DMS 273 (cell line): ENCODE data around the gene GNAS-AS1.

ENCODE experiments used
- DNase-seq: peaks from one replicate; lab custom pipeline; 2025; ENCODE audit not compliant: unreplicated experiment; lab: John Stamatoyannopoulos, UW

GNAS-AS1 gene

GRCh38 chr20:58811334-58811733, 39.4 kb downstream of the GNAS-AS1 start:
- DNase-seq, result no peak

- no peak for DNase-seq
These were observed 39.8 kb downstream of the GNAS-AS1 start for GRCh38 chr20:58810879-58811250.

DNA sequence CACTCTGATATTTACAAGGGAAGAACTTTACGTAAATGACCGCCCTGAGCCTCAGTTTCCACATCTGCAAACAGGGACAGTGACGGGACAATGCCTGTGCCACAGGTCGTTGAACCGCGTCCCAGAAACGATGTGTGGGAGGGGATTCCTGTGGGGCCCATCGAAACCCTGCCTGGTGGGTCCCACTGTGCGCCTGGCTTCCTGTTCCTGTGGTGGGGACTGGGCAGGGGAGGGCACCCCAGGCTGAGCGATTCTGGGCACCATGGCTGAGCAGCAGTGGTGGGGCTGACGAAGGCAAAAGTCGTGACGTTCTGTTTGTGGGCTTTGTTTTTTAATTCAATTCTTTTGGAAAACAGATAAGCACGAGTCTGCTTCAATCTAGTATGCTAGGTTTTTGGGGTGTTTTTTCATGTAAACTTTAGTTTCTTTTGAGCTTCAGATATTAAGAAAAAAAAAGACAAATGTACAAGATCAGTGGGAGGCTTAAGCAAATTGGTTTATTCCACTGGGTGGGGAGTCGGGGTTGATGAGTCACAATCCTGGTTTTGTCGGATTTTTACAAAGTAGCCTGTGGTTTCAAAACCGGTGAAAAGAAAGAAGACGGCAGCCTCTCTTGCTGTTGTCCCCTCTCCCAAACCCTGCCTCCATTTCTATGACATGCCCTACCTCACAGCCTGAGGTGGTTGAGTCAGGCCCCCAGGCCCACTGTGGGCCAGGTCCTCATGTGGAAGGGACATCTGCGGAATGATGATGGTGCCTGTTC, 40.4 kb downstream of the GNAS-AS1 start:
- no peak for DNase-seq

DNA sequence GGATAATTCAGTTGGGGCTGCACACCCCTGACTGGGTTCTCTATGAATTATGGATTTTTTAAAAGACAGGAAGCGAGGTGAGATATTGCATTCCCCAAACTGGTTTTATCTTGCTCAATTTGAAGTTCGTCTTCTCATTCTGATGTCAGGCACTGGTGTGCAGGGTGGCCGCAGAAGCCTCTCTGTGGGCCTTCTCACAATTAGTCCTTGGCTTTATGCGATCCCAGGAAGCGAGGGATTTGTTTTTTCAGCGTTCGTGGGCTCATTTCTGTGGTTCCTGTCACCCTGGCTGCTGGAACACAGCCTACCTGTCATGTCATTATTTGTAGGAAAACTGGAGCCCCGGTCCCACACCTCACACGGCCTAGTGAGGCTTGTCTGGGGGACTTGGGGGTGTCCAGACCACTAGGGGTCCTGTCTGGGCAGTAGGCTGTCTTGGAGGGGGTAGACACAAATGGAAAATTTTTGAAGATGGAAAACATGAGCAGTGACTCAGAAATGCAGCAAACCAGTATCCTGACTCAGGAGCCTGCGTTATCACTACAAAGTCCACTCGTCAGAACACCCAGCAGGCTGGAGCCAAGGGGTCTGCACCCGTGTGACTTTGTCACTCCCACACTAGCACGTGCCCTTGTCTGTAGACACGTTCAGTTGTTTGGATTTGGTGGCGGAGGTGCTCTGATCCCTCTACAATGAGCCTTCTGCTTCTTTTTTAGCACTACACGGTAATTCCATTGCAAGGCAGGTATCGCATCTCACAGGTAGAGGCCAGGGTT, 42.2 kb downstream of the GNAS-AS1 start:
- no peak for DNase-seq

DNA sequence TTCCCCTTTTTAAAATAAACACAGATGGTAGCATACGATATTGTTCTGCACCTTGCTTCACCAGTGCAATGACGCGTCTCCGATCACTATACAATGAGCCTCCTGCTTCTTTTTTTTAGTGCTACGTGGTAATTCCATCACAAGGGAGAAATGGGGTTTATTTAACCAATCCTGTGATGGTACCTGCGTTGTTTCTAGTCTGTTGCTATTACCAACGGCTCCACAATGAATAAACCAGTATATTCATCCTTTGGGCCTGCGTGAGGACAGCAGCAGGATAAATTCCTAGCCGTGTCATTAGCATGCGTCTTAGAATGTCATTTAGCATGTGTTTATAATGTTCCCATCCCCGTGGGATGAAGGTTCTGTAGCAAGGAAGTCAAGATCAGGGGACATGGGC, 42.9 kb downstream of the GNAS-AS1 start:
- DNase-seq, result no peak

DNA sequence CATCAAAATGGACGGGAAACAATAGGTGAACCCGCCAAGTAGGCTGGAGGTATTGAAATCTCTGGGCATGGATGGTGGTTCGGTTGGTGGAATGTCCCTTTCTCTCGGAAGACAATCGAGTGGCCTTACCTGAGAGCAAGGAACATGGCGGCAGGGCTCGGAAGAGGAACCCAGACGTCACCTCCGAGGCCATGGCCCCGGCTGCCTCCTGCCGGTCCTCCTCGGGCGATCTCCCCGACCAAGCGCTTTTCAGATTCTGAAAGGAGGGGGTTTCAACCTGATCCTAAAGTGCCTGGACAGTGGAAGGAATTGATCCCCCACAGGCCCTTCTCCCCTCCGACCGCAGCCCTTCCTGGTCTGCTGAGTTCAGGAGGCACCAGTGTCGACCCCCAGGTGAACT, 47.2 kb downstream of the GNAS-AS1 start:
- no peak for DNase-seq

DNA sequence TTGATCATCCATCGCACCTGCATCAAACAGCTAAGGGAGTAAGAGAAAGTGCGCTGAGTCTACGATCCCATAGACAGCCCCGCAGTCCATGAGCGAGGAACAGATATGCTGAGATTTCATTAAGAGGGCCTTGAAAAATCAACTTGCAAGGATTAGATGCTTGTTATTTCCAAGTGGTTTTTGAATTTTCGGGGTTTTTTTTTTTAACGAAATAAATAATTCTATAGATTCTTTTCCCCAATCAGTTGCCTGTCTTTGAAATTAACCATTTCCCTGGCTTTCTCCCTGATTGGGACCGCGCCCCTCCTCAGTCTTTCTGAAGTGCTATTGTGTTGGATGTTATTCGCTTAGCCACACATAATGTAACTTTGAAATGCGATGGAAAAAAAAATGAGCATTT, 48.6 kb downstream of the GNAS-AS1 start:
- DNase-seq, result no peak

- DNase-seq, result no peak
These were observed 50.4 kb downstream of the GNAS-AS1 start for GRCh38 chr20:58800134-58800871.

DNA sequence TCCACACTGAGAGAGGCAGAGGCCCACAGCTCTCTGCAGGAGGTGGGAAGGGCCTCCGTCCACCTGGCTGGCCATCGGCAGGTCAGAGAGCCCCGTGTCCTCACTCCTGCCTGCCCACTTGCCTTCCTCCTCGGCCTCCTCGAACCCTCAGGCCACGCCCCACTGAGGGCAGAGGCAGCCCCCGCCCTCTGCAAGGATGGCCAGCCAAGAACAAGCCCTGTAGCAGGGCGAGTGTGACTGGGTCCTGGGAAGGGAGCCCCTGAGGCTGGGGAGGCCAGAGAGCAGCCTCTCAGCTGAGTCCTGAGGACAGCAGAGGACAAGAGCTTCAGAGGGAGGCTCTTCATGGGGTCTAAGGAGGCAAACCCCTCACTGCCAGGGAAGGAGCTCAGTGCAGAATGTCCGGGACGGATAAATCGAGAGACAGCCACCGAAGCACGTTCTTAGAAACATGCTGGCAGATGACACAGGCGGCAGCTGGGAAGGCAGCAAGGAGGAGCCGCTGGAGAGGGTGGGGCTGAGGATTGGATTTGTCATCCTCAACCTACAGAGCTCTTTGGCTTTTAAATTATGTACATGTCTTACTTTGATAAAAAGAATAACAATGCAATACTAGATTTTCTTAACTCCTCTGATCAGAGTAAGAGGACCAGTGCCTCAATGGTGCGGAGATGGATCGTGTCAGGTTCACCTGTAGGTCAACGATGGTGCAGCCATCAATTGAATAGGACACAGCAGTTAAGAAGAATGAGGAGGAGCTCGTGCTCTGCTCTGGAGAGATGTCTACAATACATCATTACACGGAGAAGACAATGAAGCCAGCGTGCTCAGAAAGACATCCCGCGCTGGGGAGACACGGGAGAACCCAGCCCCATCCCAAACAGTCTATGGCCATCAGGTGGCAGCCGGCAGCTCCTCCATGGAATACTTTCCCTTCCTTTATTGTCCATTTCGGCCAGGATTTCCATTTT, 53.0 kb downstream of the GNAS-AS1 start:
- DNase-seq, result peak; percentile 9

GRCh38 chr20:58795923-58796245, 54.8 kb downstream of the GNAS-AS1 start:
- no peak for DNase-seq

DNA sequence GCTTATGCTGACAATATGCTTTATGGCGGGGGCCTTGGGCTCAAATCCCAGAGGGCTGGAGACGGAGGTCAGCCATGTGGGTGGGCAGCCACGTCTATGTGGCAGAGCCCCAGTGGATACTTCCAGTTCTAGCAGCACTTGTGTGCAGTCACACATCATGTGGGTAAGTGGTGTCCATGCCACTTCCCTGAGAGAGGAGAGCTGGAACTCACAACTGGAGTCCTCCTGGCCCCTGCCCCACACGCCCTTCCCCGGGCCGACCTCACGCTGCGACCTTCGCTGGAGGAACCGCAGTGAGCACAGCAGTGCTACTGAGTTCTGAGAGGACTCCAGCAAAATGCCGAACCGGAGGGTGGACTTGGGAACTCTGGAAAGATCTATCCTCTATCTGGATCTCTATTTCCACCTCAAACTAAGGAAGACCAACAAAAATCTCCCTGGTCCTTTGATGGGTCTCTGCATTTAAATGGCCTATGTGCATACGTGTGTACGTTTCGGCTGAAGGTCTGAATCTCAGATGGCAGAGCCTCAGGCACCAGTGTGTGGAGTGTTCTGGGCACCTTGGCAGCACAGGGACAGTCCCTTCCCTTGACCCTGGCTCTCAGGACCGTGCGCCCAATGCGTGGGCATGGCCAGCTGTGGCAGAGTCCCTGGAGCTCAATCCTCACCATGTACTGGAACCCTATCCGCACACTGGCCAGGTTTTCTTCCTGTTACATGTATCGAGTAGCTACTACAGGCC, 55.4 kb downstream of the GNAS-AS1 start:
- DNase-seq, result no peak

DNA sequence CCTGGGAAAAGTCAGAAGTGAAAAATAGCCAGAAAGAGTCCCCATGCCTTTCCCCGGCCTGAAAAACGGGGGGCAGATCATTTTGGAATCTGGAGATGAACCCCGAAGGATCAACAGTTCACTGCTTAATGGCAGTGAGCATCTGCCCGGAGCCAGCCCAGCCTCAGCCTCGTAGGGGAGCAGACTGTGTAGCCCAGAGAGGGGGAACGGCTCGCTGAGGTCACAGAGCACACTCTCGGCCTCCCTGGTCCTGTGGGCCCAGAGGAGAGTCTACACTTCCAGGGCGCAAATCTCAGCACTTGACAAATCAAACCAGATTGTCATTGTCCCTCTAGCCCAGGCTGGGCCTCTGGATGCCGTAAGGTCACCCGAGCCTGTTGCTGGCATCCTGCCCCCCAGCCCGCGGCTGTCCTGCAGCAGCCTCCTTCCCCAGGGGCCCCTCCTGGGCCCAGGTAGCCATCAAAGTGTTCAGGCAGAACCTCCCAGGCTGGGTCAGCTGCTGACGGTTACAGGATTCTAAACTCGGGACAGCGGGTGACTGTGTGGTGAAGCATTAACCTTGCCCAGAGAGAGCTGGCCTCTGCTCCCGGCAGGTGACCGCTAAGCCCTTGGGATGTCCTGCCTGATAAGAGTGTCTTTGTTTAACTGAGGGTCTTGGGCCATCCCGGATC, 56.1 kb downstream of the GNAS-AS1 start:
- no peak for DNase-seq

DNA sequence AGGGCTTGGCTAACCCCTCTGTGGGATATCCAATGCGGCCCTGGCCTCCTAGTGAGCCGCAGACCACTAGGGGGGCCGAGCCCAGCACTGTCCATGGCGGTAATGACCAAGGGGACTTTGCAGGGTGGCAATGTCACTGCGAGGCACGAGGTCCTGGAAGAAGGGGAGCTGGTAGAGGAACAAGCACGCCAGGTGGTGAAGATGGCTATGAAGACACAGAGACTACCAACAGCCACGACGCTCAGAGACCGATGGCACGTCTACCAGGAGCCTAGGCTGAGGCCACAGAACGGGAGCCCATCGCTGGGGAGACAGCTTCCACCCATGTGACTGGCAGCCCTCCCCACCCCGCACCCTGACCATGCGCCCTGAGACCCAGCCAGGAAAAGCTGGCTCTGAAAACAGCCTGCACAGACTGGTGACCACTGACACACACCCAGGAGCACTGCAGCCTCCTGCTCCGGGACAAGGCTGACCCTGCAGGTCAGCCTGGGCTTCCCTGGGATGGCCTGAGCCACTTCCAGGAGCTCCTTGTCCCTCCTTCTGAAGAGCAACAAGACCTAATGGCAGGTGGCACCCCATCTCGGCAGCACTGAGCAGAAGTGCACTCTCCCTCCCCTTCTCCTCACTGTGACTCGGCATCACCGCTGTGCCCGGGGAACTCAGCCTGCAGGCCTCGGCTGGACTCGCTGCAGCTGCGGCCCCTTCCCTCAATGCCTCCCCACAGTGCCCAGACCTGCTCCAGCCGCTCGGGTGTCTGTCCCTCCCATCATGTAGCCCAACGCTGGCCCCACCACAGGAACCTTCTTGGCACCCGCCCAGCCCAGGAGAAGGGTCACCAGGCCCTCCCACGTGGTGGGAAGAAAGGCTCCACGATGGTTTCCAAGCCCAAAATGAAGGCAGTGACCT, 56.9 kb downstream of the GNAS-AS1 start:
- no peak for DNase-seq

DNA sequence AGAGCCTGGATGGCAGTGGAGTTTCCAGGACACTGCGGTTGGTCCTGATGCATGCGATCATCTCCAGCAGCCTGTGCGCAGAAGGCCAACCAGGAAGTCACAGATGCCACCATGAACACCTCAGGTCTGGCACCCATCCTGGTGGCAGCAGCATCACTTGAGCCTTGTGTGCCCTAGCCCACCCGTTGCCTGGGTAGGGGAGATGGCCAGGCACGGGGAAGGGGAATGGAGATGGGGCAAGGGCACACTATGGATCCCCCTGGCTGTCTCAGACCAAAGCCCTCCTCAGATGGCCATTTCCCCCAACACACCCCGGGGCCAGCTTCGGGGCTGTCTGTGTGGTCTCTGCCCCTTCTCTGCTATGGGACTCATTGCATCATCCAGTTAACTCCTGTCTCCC, 58.3 kb downstream of the GNAS-AS1 start:
- DNase-seq, result no peak

GRCh38 chr20:58791286-58791685, 59.4 kb downstream of the GNAS-AS1 start:
- DNase-seq, result no peak

- peak; percentile 74 for DNase-seq
These were observed 60.2 kb downstream of the GNAS-AS1 start for GRCh38 chr20:58790454-58790853.

DNA sequence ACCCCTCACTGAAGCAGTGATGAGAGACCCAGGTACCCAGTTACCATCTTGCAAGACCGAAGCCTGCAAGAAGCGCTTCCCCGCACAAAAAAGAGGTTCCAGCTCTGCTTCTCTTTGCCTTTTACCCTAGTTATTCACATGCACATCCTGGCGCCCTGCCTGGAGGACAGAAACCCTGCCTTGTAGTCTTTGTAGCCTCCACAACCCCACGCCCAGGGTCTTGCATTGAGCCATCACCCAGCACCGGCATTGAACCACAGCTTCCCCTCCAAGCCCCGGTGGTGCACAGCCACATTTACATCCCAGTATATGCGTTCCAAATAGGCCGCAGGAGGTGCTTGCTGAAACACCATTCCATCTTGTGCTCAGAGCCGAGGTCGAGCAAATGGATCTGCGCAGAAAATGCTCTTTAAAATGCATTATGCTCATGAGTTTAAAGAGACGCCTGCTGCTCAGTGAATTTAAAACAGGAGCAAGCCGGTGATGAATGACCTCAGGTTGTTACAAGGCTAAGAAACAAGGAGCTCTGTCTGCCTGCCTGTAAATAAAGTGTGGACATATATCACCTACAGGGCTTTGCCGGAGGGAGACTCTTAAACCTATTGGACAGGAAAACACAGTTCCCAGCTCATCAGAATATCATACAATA, 61.7 kb downstream of the GNAS-AS1 start:
- DNase-seq, result peak; percentile 21
